GM12874 (cell line): ENCODE results near the gene NRXN3.

Experiments used
- CTCF ChIP-seq: IDR thresholded peaks from 2 replicates; pipeline ENCODE4 v1.5.1; 2011; ENCODE audit warnings: low read depth, mild to moderate bottlenecking, control low read depth, low read length, moderate library complexity; ENCODE audit not compliant: insufficient read depth

NRXN3 gene

GRCh38 chr14:79378020-79378419 lies 1207.8 kb downstream of the NRXN3 start:
- TF ChIP-seq CTCF = no peak

GRCh38 chr14:79379266-79379665 lies 1209.1 kb downstream of the NRXN3 start:
- TF ChIP-seq CTCF = no peak

GRCh38 chr14:79383031-79383430 lies 1212.9 kb downstream of the NRXN3 start:
- no peak for TF ChIP-seq CTCF

GRCh38 chr14:79383475-79383874 lies 1213.3 kb downstream of the NRXN3 start:
- TF ChIP-seq CTCF = no peak

- TF ChIP-seq CTCF = no peak
These were observed 1224.9 kb downstream of the NRXN3 start for GRCh38 chr14:79395061-79395460.

GRCh38 chr14:79404874-79405511 lies 1234.8 kb downstream of the NRXN3 start:
- no peak for TF ChIP-seq CTCF

GRCh38 chr14:79405512-79405910 lies 1235.3 kb downstream of the NRXN3 start:
- no peak for TF ChIP-seq CTCF
